Measurements from ENCODE around the gene ALDH1A3.

ALDH1A3 gene

GRCh38 chr15:100926971-100927756, 47.5 kb downstream of the ALDH1A3 start:
- DNase-seq: no peak

- DNase-seq: no peak
These were observed 49.1 kb downstream of the ALDH1A3 start for GRCh38 chr15:100928632-100929280.

DNA sequence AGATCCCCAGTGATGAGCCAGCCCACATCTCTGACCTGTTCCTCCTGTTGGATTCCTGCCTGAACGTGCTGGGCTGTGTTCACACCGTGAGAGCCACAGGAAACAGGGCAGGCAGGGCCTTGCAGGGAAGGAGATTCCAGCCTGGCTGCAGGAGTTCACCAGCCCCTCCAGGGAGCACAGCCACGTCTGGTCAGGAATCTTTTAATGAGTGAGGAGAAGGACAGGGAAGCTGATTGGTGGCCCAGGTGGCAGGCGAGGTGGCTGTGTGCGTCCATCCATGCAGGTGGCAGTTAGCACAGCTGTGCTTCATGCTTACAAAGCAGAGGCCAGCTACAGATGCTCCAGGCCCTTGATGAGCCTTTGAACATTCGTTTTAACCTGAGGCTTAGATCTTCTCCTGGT, 50.0 kb downstream of the ALDH1A3 start:
- no peak for DNase-seq

DNA sequence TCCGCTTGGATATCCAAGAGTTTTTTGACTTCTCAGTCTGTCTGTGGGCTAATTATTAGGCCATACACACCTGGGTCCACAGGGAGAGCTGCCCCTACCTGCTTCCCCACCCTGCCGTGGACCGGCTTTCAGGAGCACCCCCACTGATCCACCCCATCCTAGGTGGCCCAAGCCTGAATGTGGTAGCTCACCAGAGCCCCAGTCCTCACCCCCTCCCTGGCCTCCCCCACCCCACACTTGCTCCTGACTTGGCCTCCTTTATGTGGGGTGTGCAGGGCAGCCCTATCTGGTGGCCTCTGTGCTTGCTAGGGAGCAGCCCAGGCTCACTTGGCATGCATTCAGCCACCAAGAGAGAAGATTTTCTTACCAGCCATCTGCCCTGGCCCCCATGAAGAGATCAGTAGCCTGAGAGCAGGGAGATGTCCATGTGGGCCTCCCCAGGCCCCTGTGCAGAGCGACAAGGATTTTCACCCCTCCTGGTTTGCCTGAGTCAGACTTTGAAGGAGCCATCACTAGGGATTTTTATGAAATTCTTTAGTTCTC, 50.7 kb downstream of the ALDH1A3 start:
- DNase-seq: no peak

- no peak for DNase-seq
These were observed 51.7 kb downstream of the ALDH1A3 start for GRCh38 chr15:100931143-100931890.

- no peak for DNase-seq
These were observed 53.2 kb downstream of the ALDH1A3 start for GRCh38 chr15:100932676-100933348.

GRCh38 chr15:100934166-100934565, 54.5 kb downstream of the ALDH1A3 start:
- DNase-seq: no peak

DNA sequence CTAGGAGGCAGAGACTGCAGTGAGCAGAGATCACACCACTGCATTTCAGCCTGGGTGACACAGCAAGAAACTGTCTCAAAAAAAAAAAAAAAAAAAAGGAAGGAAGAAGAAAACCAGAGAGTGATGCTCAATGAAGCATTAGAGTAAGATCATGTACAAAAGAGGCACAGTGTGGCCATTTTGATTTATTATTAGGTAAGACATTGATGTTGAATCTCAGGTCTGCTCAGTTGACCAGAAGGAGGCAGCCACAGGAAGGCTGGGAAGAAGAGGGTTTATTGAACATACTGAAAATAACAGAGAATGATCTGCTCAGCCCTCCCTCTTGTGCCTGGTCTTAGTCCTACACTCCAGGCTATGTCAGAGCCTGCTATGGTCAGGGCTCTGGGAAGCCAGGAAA, 55.1 kb downstream of the ALDH1A3 start:
- DNase-seq: no peak

DNA sequence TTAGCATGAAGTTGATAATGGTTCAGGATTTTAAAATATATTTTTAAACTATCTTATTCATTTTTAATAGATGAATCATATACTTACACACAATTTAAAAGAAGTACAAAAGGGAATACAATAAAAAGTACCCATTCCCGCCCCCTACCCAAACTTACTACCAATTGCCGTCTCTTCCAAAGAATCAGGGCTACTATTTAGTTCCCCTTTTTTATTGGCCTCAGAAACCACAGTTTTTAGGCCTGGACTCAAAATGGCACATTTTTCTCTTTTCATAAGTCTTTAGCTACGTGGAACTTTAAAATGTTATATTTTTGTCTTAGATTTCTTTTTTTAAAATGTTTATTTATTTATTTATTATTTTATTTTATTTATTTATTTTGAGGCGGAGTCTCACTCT, 57.5 kb downstream of the ALDH1A3 start:
- no peak for DNase-seq

DNA sequence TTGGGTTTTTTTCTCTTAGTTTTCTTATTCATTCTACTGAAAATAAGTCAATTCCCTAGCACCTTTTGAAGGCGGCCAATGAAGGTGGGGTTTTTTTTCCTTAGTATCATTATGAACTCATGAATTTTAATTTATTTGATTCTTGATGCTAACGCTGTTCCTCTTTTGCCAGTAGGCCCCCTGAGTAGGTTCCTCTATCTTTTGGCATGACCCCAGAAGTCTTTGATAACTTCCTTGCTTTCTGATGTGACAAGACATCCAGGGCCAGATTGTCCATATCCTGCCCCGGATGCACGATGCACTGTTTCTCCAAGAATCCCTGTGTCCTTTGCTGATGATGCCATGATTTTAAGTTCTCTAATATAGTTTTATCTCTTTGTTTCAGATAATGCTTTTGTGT, 60.2 kb downstream of the ALDH1A3 start:
- DNase-seq: no peak

DNA sequence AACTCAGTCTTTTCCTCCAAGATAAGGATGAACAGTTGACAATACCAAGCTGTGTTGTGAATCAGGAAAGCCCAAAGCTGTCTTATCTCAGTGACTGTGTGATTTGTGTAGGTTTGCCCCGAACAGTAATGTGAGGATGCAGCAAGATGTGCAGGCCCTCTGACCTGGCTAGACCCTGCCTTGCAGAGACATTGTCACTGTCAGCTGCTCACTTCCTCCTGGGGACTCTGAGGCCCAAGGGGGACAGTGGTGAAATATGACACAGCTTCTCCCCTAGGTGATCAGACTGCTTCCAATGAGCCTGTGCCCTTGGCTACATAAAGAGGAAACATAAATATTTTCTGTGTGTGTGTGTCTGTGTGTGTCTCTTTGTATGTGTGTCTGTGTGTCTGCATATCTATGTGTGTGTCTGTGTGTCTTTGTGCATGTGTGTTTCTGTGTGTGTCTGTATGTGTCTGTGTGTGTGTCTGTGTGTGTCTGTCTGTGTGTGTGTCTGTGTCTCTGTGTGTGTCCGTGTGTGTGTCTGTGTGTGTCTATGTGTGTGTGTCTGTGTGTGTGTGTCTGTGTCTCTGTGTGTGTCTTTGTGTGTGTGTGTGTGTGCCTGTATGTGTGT, 61.2 kb downstream of the ALDH1A3 start:
- no peak for DNase-seq

- DNase-seq: no peak
These were observed 61.9 kb downstream of the ALDH1A3 start for GRCh38 chr15:100941536-100941935.

GRCh38 chr15:100942656-100943425, 63.2 kb downstream of the ALDH1A3 start:
- no peak for DNase-seq

DNA sequence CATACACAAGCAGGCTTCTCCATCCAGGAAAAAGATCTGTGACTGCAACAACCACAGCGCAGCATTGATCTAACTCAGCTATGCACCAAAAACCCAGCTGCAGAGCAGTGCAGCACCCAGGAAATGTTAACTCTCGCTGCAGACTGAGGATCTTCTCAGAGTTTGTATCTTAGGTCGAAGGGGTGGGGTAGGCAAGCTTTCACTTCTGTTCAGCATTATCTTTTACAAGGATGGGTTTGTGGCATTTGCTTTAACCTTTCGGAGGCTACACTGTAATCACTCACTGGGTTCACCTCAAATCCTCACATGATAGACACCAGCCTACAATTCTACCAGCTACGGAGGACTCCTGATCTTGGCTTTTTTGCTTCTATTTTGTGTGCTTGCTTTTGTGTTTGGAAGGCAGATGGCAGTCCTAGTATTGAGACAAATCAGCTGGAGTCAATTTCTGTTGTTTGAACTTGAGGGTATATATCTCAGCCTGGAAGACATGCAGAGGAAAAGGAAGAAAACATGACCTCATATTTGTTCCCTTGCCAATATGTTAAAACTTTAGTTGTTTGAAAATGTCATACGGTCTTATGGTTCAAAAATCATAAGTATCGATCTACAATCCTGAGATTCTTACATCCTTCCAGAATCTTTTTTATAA, 64.7 kb downstream of the ALDH1A3 start:
- DNase-seq: no peak

DNA sequence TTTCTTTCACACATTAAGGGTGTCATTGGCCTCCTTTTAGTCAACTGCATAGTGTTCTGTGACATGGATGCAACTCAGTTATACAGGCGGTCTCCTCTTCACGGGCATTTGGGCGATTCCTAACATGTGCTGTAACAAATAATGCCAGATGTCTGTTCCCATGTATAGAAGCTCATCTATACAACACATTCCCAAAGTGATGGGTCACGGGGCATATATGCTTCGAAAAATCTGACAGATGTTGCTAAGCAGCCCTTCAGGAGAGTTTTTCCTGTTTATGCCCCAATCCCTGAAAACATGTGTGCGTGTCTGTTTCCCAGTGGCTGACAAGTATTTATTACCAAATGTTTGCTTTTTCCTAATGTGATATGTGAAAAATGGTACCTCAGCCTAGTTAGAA, 65.4 kb downstream of the ALDH1A3 start:
- DNase-seq: no peak

GRCh38 chr15:100947760-100948429, 68.3 kb downstream of the ALDH1A3 start:
- no peak for DNase-seq

DNA sequence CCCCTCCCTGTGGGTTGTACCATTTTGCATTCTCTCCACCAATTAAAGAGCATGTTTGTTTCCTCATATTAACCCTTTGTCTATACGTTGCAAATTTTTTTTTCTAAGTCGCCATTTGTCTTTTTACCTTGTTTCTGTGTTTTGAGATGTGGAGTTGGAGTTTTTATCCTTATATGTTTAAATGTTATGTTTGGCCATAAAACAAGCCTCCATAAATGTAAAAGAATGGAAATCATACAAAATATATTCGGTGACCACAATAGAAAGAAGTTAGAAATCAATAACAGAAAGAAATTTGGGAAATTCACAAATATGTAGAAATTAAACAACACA, 68.8 kb downstream of the ALDH1A3 start:
- DNase-seq: no peak

GRCh38 chr15:100949691-100950090, 70.1 kb downstream of the ALDH1A3 start:
- DNase-seq: no peak

GRCh38 chr15:100951965-100952364, 72.3 kb downstream of the ALDH1A3 start:
- DNase-seq: no peak

- no peak for DNase-seq
These were observed 72.9 kb downstream of the ALDH1A3 start for GRCh38 chr15:100952566-100952965.
